SK-N-MC (cell line): Measurements from ENCODE around the gene MB21D2.
A peak's percentile ranks its signal among the peaks of the same experiment; 100 is the strongest.
"Not testable (repeated sequence)": the region's sequence is repeated elsewhere in the genome, so short reads cannot be mapped to it uniquely, and the experiment has no call there.

Experiments
- DNase-seq: peaks from one replicate; pipeline ENCODE4 v3.0.0-alpha.2; 2011; ENCODE audit warnings: low read depth, low spot score
- H3K27ac ChIP-seq: fragments of 200-600 bp; sonication (generic); 2 replicates; pipeline ENCODE4 v1.5.1; 2016; ENCODE audit warnings: mixed run types
- H3K36me3 ChIP-seq: fragments of 200-600 bp; sonication (generic); 2 replicates; pipeline ENCODE4 v1.6.1; 2017; ENCODE audit warnings: antibody characterized with exemption, low read length, mixed read lengths; ENCODE audit not compliant: insufficient read depth
- H3K4me3 ChIP-seq: fragments of 200-600 bp; sonication (generic); 2 replicates; pipeline ENCODE4 v1.5.1; 2016
- H3K9ac ChIP-seq: fragments of 200-600 bp; sonication (generic); 2 replicates; pipeline ENCODE4 v1.8.0; 2017; ENCODE audit warnings: mixed run types, mixed read lengths; ENCODE audit not compliant: insufficient read length
- H3K9me3 ChIP-seq: fragments of 200-600 bp; sonication (generic); 2 replicates; pipeline ENCODE4 v1.6.1; 2017; ENCODE audit warnings: low read depth, mild to moderate bottlenecking, antibody characterized with exemption, low read length, moderate library complexity, mixed read lengths
- EZH2 ChIP-seq: fragments of 200-600 bp; sonication (generic); IDR thresholded peaks from one replicate; pipeline ENCODE4 v1.6.1; 2017; ENCODE audit warnings: antibody characterized with exemption
- FOXP2 ChIP-seq: optimal IDR thresholded peaks from 2 replicates; pipeline ENCODE3; 2011; ENCODE audit warnings: mild to moderate bottlenecking, moderate library complexity; ENCODE audit not compliant: insufficient read depth; ENCODE audit errors: extremely low read length, control extremely low read depth
- POLR2AphosphoS5 ChIP-seq: IDR thresholded peaks from 2 replicates; pipeline ENCODE4 v1.6.1; 2012; ENCODE audit warnings: mild to moderate bottlenecking, low read depth, low read length, borderline replicate concordance

The MB21D2 gene

GRCh38 chr3:192816351-192816750, 101.3 kb downstream of the MB21D2 start:
- no peak overlapping the region for H3K4me3 ChIP-seq
- H3K36me3 ChIP-seq = no peaks in the 10 kb centered on the region
- DNase-seq = peak; percentile 45
- H3K9me3 ChIP-seq = no peaks in the 10 kb centered on the region
- H3K27ac ChIP-seq = no peak overlapping the region
- TF ChIP-seq FOXP2 = no peak
- TF ChIP-seq POLR2AphosphoS5 = no peak
- no peak for TF ChIP-seq EZH2
- no peak overlapping the region for H3K9ac ChIP-seq

GRCh38 chr3:192812743-192813383, 104.8 kb downstream of the MB21D2 start:
- no peaks in the 10 kb centered on the region for H3K9me3 ChIP-seq
- peak; percentile 61 for DNase-seq
- no peaks in the 10 kb centered on the region for H3K36me3 ChIP-seq
- TF ChIP-seq POLR2AphosphoS5 (no peak), EZH2 (no peak), FOXP2 (no peak)
- no peak overlapping the region for H3K9ac ChIP-seq
- H3K4me3 ChIP-seq = no peak overlapping the region
- no peak overlapping the region for H3K27ac ChIP-seq

- TF ChIP-seq POLR2AphosphoS5 = no peak
- no peak for TF ChIP-seq FOXP2
- no peak for TF ChIP-seq EZH2
- no peak overlapping the region for H3K27ac ChIP-seq
- no peaks in the 10 kb centered on the region for H3K9me3 ChIP-seq
- DNase-seq = no peak
- no peak overlapping the region for H3K4me3 ChIP-seq
- no peak overlapping the region for H3K9ac ChIP-seq
- no peaks in the 10 kb centered on the region for H3K36me3 ChIP-seq
Measured at GRCh38 chr3:192805711-192806110, 111.9 kb downstream of the MB21D2 start.

GRCh38 chr3:192804502-192804901, 113.2 kb downstream of the MB21D2 start:
- TF ChIP-seq EZH2 = no peak
- no peak for TF ChIP-seq FOXP2
- no peak for TF ChIP-seq POLR2AphosphoS5
- no peaks in the 10 kb centered on the region for H3K9me3 ChIP-seq
- no peak overlapping the region for H3K27ac ChIP-seq
- no peak overlapping the region for H3K9ac ChIP-seq
- H3K4me3 ChIP-seq = no peak overlapping the region
- H3K36me3 ChIP-seq = no peaks in the 10 kb centered on the region
- DNase-seq = no peak

GRCh38 chr3:192802957-192803899, 114.4 kb downstream of the MB21D2 start:
- no peak for TF ChIP-seq POLR2AphosphoS5
- TF ChIP-seq FOXP2 = no peak
- no peak for TF ChIP-seq EZH2
- H3K9me3 ChIP-seq = no peaks in the 10 kb centered on the region
- H3K27ac ChIP-seq = no peak overlapping the region
- peak; percentile 32 for DNase-seq
- no peak overlapping the region for H3K9ac ChIP-seq
- H3K36me3 ChIP-seq = no peaks in the 10 kb centered on the region
- no peak overlapping the region for H3K4me3 ChIP-seq

GRCh38 chr3:192801985-192802384, 115.7 kb downstream of the MB21D2 start:
- Histone ChIP-seq H3K36me3 (no peaks in the 10 kb centered on the region), H3K9me3 (no peaks in the 10 kb centered on the region), H3K4me3 (no peak overlapping the region), H3K27ac (no peak overlapping the region), H3K9ac (no peak overlapping the region)
- no peak for DNase-seq
- TF ChIP-seq FOXP2 = no peak

GRCh38 chr3:192799721-192800120, 117.9 kb downstream of the MB21D2 start:
- Histone ChIP-seq H3K9ac (no peak overlapping the region), H3K4me3 (no peak overlapping the region), H3K27ac (no peak overlapping the region), H3K9me3 (no peaks in the 10 kb centered on the region), H3K36me3 (no peaks in the 10 kb centered on the region)
- no peak for DNase-seq
- no peak for TF ChIP-seq EZH2
- TF ChIP-seq FOXP2 = no peak
- TF ChIP-seq POLR2AphosphoS5 = no peak

- Histone ChIP-seq H3K9ac (no peak overlapping the region), H3K9me3 (no peaks in the 10 kb centered on the region), H3K36me3 (no peaks in the 10 kb centered on the region), H3K4me3 (no peak overlapping the region), H3K27ac (no peak overlapping the region)
- no peak for TF ChIP-seq POLR2AphosphoS5
- no peak for TF ChIP-seq FOXP2
- no peak for TF ChIP-seq EZH2
- no peak for DNase-seq
Measured at GRCh38 chr3:192795021-192795420, 122.6 kb downstream of the MB21D2 start.

- Histone ChIP-seq H3K27ac (no peak overlapping the region), H3K4me3 (no peak overlapping the region), H3K9ac (no peak overlapping the region), H3K36me3 (no peaks in the 10 kb centered on the region), H3K9me3 (no peaks in the 10 kb centered on the region)
- TF ChIP-seq POLR2AphosphoS5 (no peak), EZH2 (no peak), FOXP2 (no peak)
- DNase-seq = no peak
Measured at GRCh38 chr3:192794216-192794615, 123.4 kb downstream of the MB21D2 start.

GRCh38 chr3:192788816-192789515, 128.7 kb downstream of the MB21D2 start:
- not testable (repeated sequence) for H3K4me3 ChIP-seq, DNase-seq

More at GRCh38 chr3:192788816-192789515, 128.7 kb downstream of the MB21D2 start:
- H3K9me3 ChIP-seq, H3K36me3 ChIP-seq, H3K9ac ChIP-seq, H3K27ac ChIP-seq: not testable (repeated sequence)
